HUES64 (cell line): ENCODE data around the gene TMEM271.
"Not testable (repeated sequence)": the region's sequence is repeated elsewhere in the genome, so short reads cannot be mapped to it uniquely, and the experiment has no call there.

Experiments used
- H3K27ac ChIP-seq: 2 replicates; pipeline ENCODE4 v1.7.0; 2013; ENCODE audit warnings: low read depth, low read length, inconsistent platforms
- H3K27me3 ChIP-seq: 2 replicates; pipeline ENCODE4 v1.6.1; 2013; ENCODE audit warnings: mild to moderate bottlenecking, low read length; ENCODE audit not compliant: insufficient read depth
- H3K36me3 ChIP-seq: 2 replicates; pipeline ENCODE4 v1.6.1; 2013; ENCODE audit warnings: mild to moderate bottlenecking, low read length; ENCODE audit not compliant: insufficient read depth
- H3K4me1 ChIP-seq: 2 replicates; pipeline ENCODE4 v1.6.1; 2013; ENCODE audit warnings: mild to moderate bottlenecking, low read length, moderate library complexity; ENCODE audit not compliant: insufficient read depth
- H3K4me3 ChIP-seq: 2 replicates; pipeline ENCODE4 v1.5.1; 2013; ENCODE audit warnings: mild to moderate bottlenecking, low read length, moderate library complexity
- H3K9ac ChIP-seq: 2 replicates; pipeline ENCODE4 v1.6.1; 2013; ENCODE audit warnings: mild to moderate bottlenecking, low read depth, low read length
- H3K9me3 ChIP-seq: 2 replicates; pipeline ENCODE4 v1.6.1; 2013; ENCODE audit warnings: low read depth, low read length; ENCODE audit not compliant: insufficient read depth
- WGBS: fragments of 150-250, 120-280 bp; methylation state at CpG from one replicate; pipeline ENCODE4 v1.1.7; 2013; ENCODE audit warnings: missing lambda C conversion rate; 5-methylcytosine and 5-hydroxymethylcytosine counted together

TMEM271 gene

DNA sequence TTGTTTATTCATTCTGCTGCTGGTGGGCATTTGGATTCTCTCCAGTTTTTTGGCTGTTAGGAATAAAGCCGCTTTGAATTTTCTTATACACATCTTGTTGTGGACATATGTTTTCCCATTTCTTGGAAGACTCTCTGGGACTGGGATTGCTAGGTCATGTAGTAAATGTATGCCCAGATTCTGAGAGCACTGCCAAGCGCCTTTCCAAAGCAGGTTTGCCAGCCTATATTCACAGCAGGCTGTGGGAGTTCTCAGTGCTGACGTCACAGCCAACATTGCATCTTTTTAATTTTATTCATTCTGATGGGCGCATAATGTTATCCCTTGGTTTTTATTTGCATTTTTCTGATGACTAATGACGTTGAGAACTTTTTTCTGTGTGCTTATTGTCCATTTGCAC is 24.1 kb downstream of the TMEM271 start:
- Histone ChIP-seq H3K9ac (no peak overlapping the region), H3K27me3 (no peaks in the 10 kb centered on the region), H3K36me3 (no peaks in the 10 kb centered on the region), H3K27ac (no peak overlapping the region), H3K4me1 (no peaks in the 10 kb centered on the region), H3K4me3 (no peak overlapping the region), H3K9me3 (peaks cover 12% of the 10 kb centered on the region)
- 76% methylated on average over 5 of the region's 5 CpGs for WGBS

DNA sequence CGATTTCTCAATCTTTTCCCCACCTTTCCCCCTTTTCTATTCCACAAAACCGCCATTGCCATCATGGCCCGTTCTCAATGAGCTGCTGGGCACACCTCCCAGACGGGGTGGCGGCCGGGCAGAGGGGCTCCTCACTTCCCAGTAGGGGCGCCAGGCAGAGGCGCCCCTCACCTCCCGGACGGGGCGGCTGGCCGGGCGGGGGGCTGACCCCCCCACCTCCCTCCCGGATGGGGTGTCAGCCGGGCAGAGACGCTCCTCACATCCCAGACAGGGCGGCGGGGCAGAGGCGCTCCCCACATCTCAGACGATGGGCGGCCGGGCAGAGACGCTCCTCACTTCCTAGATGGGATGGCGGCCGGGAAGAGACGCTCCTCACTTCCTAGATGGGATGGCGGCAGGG is 25.8 kb downstream of the TMEM271 start:
- not testable (repeated sequence) for H3K9ac ChIP-seq, H3K27me3 ChIP-seq, H3K4me3 ChIP-seq, H3K36me3 ChIP-seq, H3K4me1 ChIP-seq, H3K27ac ChIP-seq
- 92% methylated on average over 26 of the region's 27 CpGs for WGBS
- peaks cover 11% of the 10 kb centered on the region for H3K9me3 ChIP-seq

DNA sequence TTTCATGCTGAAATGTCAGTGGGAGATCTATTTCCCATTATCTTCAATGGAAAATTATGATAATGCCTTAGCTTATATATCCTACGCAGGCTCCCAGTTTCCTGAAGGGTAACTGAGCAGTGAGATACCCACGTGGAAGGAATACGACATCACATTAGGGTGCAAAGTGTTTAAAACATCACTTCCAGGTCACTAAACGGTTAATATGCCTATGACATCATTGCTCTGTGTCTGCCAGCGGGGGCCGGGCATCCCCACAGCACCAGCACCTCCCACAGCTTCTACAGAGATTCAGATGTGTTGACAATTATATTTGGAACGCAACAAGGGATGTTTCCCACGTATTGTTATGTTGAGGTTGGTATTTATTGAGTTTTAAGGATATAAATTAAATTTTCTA is 27.1 kb downstream of the TMEM271 start:
- Histone ChIP-seq H3K36me3 (no peaks in the 10 kb centered on the region), H3K9me3 (peaks cover 11% of the 10 kb centered on the region), H3K4me1 (no peaks in the 10 kb centered on the region), H3K9ac (no peak overlapping the region), H3K4me3 (no peak overlapping the region), H3K27me3 (peaks cover under 1% of the 10 kb centered on the region; the same call in 1 of the 2 replicates), H3K27ac (no peak overlapping the region)
- 36% methylated on average over 8 of the region's 8 CpGs for WGBS

DNA sequence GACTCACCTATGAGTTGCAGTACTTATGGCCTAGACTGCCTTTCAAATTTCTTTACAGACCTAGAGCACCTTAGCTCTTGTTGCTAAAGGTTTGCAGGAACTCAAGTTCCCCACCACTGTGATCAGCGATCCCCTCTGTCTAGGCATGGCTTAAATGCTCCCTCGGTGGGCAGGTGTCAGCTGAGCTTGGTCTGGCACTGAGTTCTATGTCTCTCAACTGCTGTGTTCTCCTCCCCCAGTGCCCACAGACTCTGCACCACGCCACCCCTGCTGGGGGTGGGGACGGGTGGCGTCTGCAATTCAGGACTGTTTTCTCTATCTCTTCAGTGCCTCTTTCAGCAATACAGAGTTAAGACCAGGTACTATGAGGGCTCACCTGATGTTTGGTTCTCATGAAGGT is 30.5 kb downstream of the TMEM271 start:
- Histone ChIP-seq H3K4me1 (no peaks in the 10 kb centered on the region), H3K9ac (no peak overlapping the region), H3K27ac (no peak overlapping the region), H3K27me3 (peaks cover 2% of the 10 kb centered on the region; the same call in 1 of the 2 replicates), H3K4me3 (no peak overlapping the region), H3K36me3 (no peaks in the 10 kb centered on the region), H3K9me3 (no peaks in the 10 kb centered on the region)
- 89% methylated on average over 5 of the region's 5 CpGs for WGBS

DNA sequence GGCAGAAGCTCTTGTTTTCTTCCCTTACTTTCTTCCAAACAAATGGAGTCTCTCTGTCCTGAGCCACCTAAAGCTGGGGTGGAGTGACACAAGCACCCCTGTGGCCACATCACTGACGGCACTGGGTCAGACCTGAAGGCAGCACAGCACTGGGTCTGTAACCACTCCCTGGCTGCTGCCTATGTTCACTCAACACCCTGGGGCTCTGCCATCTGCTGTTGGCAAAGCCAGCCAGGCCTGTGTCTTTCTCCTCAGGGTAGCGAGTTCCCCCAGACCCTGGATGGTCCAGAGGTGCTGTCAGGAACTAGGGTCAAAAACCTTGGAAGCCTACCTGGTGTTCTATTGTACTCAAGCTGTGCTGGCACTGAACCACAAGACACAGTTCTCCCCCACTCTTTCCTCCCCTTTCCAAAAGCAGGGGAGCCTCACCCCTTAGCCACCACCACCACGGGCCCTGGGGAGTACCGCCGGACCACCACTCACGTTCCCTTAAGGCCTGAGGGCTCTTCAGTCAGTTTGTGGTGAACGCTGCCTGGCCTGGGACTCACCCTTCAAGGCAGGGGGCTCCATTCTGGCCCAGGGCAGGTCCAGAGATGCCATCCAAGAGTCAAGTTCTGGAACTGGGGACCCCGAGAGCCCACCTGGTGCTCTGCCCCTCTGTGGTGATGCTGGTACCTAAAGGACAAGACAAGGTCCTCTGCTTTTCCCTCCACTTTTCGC is 31.5 kb downstream of the TMEM271 start:
- Histone ChIP-seq H3K4me1 (no peaks in the 10 kb centered on the region), H3K9me3 (no peaks in the 10 kb centered on the region), H3K9ac (no peak overlapping the region), H3K4me3 (no peak overlapping the region), H3K27ac (no peak overlapping the region), H3K36me3 (no peaks in the 10 kb centered on the region), H3K27me3 (peaks cover 2% of the 10 kb centered on the region; the same call in 1 of the 2 replicates)
- WGBS = 89% methylated on average over 9 of the region's 9 CpGs

DNA sequence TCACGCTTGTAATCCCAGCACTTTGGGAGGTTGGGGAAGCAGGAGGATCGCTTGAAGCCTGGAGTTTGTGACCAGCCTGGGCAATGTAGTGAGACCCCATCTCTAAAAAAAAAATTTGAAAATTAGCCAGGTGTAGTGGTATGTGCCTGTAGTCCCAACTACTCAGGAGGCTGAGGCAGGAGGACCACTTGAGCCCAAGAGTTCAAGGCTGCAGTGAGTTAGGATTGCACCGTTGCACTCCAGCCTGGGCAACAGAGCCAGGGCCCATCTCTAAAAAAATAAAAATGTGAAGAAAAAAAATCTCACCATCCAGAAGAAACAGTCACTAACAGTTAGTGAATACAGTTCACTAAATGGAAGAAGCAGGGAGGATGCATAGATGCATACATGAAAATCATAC is 34.8 kb downstream of the TMEM271 start:
- no peaks in the 10 kb centered on the region for H3K4me1 ChIP-seq
- H3K27me3 ChIP-seq = peaks cover 2% of the 10 kb centered on the region; the same call in 1 of the 2 replicates
- no peak overlapping the region for H3K9ac ChIP-seq
- no peak overlapping the region for H3K27ac ChIP-seq
- no peak overlapping the region for H3K4me3 ChIP-seq
- peaks cover 23% of the 10 kb centered on the region for H3K36me3 ChIP-seq
- no peaks in the 10 kb centered on the region for H3K9me3 ChIP-seq
- 93% methylated on average over 2 of the region's 3 CpGs for WGBS

DNA sequence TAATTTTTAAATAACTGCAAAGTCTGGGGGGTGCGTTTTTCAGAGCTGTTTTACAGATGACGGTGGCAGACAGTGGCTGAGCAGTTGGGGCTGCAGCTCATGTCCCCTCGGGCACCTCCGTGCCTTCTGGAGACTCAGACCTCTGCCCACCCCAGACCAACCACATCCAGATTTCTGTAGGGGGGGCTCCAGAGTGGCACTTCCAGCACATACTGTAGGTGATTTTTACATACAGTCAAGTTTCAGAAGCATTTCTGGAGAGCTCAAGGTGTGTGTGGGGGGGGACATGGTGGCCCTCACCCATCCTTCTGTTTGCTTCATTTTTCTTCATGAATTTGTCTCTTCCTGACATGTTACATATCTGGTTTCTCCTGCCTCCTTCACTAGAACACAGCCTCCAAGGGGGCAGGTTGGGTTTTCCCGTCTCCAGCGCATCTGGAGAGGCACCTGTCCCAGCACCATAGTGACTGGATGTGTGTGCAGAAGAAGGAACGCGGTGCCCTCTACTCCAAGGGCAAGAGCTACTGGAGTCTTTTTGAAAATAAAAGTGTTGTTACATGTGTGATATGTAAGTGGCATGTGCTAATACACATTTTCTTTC is 37.5 kb downstream of the TMEM271 start:
- Histone ChIP-seq H3K27ac (no peak overlapping the region), H3K9me3 (no peaks in the 10 kb centered on the region), H3K9ac (no peak overlapping the region), H3K4me3 (no peak overlapping the region), H3K4me1 (no peaks in the 10 kb centered on the region), H3K27me3 (no peaks in the 10 kb centered on the region), H3K36me3 (peaks cover 36% of the 10 kb centered on the region)
- WGBS = 94% methylated on average over 8 of the region's 8 CpGs

DNA sequence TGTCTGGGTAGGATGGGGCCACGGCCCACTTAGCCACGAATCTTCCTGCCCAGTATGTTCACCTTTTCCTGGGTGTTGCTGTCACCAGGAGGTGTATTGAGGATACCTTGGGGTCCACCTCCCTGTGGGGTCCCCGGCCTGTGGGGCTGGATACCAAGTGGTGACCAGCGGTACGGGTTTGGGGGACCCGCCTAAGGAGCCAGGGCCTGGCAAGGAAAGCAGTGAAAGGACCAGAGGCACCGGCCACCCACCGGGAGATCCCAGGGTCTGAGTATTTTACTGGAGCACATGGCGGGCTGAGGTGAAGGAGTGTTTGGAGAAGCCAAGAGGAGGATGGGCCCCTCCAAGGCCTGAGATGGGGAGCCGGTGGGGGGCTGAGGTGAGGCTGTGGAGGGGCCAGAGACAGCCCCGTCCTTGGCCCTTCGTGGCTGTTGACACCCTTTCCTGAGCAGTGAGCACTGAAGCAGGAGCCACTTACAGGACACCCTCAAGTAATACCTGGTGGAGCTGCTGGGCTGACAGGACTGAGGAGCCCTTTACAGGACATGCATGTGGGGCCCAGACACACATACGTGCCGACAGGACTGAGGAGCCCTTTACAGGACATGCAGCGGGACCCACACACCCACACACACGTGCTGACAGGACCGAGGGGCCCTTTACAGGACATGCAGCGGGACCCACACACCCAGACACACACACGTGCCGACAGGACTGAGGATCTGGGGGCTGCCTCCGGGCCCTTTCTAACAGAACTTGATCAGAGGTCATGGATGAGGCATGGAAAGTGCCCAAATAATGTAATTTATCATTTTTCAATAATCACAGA is 38.4 kb downstream of the TMEM271 start:
- Histone ChIP-seq H3K9ac (no peak overlapping the region), H3K27ac (no peak overlapping the region), H3K27me3 (no peaks in the 10 kb centered on the region), H3K9me3 (no peaks in the 10 kb centered on the region), H3K4me3 (no peak overlapping the region), H3K4me1 (no peaks in the 10 kb centered on the region), H3K36me3 (peaks cover 43% of the 10 kb centered on the region)
- WGBS = 96% methylated on average over 21 of the region's 21 CpGs

DNA sequence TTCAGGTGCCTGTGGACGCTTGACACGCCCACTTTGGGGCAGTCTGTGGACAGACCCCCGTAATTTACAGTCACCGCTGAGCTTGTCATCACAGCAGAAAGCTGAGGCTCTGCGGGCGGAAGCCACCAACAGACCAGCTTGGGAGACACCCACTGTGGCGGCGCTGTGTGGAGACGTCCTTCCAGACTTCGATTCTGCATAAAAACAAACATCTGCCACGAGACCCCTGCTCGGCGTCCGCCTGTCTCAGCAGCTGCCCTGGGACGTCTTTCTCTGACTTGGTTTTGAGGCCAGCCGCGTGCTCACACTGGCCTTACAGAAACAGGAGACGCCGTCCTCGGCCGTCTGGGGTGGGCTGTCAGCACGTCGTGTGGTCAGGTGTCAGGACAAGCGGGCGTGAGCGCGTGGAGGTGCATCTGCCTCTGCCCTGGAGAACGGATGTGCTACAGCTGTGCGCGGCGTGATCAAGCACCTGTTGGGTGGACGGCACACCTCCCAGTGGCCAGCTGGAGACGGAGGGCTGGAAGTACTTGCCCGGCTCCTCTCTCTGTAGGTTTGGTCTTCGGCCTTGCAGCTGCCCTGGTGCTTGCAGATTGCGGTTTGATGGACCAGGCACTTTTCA is 39.6 kb downstream of the TMEM271 start:
- H3K9me3 ChIP-seq = no peaks in the 10 kb centered on the region
- H3K9ac ChIP-seq = no peak overlapping the region
- H3K4me3 ChIP-seq = no peak overlapping the region
- 96% methylated on average over 36 of the region's 36 CpGs for WGBS
- H3K27ac ChIP-seq = no peak overlapping the region
- no peaks in the 10 kb centered on the region for H3K27me3 ChIP-seq
- H3K36me3 ChIP-seq = peaks cover 55% of the 10 kb centered on the region
- no peaks in the 10 kb centered on the region for H3K4me1 ChIP-seq

DNA sequence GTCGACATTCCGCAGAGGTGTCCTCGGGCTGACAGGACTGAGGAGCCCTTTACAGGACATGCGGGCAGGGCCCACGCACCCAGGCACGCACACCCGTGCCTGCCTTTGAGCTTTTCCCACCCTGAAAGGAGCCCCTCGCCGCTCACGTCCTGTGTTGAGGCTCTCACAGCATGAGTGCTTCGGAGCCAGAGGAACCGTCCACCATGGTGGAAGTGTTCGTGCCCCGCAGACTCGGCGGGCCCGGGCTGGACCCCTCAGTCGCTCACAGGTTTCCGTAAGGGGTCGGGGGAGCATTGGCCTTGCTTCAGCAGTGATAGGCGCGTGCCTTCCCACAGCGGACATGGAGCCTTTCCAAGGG is 40.2 kb downstream of the TMEM271 start:
- no peaks in the 10 kb centered on the region for H3K27me3 ChIP-seq
- H3K9ac ChIP-seq = no peak overlapping the region
- peaks cover 60% of the 10 kb centered on the region for H3K36me3 ChIP-seq
- no peaks in the 10 kb centered on the region for H3K9me3 ChIP-seq
- no peak overlapping the region for H3K4me3 ChIP-seq
- WGBS = 96% methylated on average over 23 of the region's 23 CpGs
- no peaks in the 10 kb centered on the region for H3K4me1 ChIP-seq
- H3K27ac ChIP-seq = no peak overlapping the region
